GM18951 (cell line): Measurements from ENCODE around the gene WNK2.
"Not testable (repeated sequence)": the region's sequence is repeated elsewhere in the genome, so short reads cannot be mapped to it uniquely, and the experiment has no call there.

ENCODE experiments used
- POLR2A ChIP-seq: IDR thresholded peaks from 4 replicates; pipeline ENCODE4 v1.6.1; 2011; ENCODE audit warnings: mild to moderate bottlenecking; ENCODE audit not compliant: insufficient read length, insufficient read depth; ENCODE audit errors: extremely low read depth
- in situ Hi-C: fragments of 300-500 bp; cut with MboI; formaldehyde crosslinking; loops from one replicate; pipeline ENCODE4 v1.12.0; 2022; ENCODE audit warnings: low sequenced_read_pairs, mixed read lengths, inconsistent platforms; ENCODE audit not compliant: unreplicated experiment

The WNK2 gene

DNA sequence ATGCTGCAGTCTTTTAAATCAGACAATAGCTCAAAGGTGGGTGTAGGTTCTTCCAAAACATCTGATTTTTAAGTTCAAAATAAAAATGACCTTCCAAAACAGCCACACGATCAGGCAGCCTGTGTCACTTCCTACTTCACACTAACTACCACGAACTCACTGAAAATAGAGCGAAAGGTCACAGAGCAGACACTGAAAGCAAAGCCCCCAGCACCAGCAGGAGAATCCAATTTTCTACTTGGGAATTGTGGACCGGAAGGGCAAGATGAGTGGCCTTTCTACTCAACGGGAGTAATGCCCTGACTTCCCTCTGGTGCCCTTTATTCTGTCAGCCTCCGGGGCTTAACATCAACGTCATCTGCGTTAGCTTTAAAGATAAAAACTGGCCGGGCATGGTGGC is 159.7 kb downstream of the WNK2 start:
- TF ChIP-seq POLR2A: no peak
- in situ Hi-C loops: no loop called here

DNA sequence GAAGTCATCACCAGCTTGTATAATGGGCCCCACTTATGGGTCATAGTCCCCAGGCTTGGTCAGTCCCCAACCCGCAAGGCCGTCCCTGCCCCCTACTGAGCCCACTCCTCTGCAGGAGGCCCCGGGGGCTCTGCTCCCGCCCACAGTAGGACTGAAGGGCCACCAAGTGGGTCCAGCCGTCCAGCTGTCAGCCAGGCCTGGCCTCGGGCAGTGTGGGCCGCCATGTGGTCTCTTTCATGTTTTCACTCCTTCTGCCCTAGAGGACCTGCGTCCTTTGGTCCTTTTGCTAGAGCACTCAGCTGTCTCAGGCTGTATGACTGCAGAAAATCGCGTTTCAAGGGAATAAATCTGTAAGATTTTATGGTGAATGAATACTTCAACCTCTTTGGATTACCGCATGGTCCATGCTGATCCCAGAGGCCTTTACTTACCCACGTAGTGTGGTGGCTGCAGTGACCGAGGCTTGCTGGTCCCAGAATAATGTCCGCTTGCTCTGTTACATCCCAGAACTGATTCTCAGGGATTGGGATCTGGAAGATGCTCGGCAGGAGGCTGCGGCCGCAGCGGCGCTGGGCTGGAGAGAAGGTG is 161.8 kb downstream of the WNK2 start:
- in situ Hi-C loops: no loop called here
- no peak for TF ChIP-seq POLR2A

DNA sequence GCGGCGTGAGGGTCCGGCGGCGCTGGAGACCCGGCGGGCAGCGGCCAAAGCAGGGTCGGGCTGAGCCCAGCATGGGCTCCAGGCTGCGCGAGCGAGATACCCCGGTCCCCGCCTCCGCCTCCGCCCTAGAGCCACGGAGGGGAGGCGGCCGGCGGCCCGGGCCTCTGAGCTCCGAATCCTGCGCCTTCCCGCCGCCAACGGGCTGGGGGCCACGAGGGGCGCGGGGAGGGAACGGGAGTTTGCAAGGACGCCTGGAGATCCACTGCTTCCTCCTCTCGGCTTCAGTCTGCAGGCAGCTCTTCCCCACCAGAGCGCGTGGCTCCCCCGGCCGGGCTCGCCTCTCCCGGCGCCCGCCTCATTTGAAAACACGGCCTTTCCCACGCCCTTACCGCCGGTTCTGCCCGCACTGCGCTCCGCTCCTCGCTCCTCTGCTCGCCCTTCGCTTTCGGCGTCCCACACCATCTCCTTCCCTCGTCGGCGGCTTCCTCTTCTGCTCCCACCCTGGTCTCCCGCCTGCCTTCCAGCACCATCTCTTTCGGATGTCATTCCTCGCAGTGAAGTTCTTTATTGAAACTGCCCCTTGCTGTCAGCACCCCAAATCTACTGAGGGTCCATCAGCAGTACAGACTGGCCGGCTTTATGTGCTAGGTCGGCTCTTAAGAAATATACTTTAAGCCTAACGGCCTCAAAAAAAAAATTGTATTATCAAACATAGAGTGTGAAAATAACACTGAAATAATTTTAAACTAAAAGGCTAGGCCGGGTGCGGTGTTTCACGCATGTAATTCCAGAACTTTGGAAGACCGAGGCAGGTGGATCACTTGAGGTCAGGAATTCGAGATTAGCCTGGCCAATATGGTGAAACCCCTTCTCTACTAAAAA is 162.5 kb downstream of the WNK2 start:
- in situ Hi-C loops: no loop called here
- TF ChIP-seq POLR2A: no peak

DNA sequence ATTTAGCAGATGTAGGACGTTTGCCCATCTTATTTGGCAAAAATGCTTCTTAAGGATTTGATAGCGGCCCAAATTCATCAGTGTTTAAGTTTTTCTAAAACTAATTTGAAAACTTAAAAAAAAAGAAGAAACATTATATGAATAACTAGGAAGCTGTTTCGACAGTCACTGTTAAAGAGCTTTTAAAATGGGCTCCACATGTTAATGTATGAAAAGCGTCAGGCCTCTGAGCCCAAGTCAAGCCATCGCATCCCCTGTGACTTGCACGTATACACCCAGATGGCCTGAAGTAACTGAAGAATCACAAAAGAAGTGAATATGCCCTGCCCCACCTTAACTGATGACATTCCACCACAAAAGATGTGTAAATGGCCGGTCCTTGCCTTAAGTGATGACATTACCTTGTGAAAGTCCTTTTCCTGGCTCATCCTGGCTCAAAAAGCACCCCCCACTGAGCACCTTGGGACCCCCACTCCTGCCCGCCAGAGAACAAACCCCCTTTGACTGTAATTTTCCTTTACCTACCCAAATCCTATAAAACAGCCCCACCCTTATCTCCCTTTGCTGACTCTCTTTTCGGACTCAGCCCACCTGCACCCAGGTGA is 163.5 kb downstream of the WNK2 start:
- in situ Hi-C loops: not testable (repeated sequence)

DNA sequence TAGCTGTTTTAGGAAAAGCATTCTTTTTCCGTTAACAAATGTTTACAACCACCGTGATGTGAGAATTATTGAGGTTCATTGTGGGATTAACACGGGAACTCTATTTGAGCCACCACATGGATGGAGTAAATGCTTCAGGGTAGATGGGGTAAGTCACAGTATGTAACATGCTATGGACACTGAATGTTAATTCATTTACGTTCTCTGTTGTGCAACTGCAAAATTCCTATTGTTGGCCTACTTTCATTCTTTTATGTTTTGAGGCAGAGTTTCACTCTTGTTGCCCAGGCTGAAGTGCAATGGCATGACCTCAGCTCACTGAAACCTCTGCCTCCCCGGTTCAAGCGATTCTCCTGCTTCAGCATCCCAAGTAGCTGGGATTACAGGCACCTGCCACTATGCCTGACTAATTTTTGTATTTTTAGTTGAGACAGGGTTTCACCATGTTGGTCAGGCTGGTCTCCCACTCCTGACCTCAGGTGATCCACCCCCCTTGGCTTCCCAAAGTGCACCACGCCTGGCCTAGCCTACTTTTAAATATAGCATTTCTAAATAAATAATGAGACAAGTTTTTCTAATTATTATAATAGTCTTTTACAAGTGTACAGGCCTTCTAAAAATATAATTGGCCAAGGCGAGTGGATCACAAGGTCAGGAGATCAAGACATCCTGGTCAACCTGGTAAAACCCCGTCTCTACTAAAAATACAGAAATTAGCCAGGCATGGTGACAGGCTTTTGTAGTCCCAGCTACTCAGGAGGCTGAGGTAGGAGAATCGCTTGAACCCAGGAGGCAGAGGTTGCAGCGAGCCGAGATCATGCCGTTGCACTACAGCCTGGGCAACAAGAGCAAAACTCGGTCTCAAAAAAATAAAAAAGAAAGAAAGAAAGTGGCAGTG is 169.7 kb downstream of the WNK2 start:
- in situ Hi-C loops: not testable (repeated sequence)

DNA sequence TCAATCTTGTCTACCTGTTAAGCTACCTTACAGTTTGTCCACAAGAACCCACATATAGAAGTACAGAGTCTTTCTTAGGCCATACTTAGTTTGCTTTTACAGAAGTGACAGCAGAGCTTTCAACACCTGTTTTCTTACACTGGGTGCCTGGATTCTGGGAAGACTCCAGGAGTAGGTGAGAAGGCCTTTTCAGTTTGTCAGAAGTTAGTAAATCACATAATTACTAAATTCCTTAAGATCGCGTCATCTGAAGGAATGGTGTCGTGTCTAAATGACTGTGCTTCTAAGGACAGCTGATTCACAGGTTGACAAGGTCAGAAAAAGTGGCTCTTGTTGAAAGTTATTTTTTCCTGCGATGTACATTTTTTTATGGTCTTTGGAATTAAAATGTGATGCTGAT is 170.5 kb downstream of the WNK2 start:
- no peak for TF ChIP-seq POLR2A
- in situ Hi-C loops: no loop called here

DNA sequence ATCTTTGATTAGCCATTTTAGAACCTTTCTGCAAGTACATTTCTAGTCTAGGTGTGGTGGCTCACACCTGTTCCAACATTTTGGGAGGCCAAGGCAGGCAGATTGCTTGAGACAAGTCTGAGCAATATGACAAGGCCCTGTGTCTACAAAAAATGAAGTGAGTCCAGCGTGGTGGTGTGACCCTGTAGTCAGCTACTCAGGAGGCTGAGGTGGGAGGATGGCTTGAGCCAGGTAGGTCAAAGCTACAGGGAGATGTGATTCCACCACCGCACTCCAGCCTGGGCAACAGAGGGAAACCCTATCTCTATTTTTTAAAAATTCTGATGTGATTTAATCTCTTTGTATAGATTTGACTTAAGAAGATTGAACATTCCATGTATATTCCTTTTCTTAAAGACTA is 171.9 kb downstream of the WNK2 start:
- TF ChIP-seq POLR2A: no peak
- in situ Hi-C loops: no loop called here

DNA sequence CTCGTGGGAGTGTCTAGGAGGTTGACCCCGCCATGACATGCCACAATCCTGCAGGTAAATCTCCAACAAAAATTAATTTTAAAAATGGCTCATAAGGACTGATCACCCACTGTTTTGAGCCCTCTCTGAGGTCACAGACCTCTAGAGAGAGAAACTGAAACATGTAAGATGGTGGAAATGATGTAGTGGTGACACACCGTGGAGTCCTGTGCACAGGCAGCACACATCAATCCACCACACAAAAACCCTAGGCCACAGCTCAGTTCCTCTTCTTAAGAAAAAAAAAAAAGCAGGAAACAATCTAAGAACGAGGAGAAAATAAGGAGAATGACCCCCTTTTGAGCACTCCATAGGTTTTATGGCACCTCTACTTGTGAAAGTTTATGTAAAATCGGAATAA is 173.7 kb downstream of the WNK2 start:
- no peak for TF ChIP-seq POLR2A
- in situ Hi-C loops: no loop called here

DNA sequence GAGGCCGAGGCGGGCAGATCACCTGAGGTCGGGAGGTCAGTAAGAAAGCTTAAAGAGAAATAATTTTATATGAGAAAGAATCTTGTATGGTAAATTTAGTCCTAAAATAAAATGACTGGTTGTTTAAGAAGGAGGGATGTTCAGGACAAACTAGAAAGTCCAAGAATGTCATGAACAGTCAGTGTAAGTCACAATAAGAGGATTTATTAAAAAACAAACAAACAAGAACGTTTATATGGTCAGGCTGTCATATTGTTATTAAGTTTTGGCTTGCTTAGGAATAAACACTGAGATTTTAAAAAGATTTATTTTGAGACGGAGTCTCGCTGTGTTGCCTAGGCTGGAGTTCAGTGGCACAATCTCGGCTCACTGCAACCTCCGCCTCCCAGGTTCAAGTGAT is 176.0 kb downstream of the WNK2 start:
- in situ Hi-C loops: not testable (repeated sequence)

DNA sequence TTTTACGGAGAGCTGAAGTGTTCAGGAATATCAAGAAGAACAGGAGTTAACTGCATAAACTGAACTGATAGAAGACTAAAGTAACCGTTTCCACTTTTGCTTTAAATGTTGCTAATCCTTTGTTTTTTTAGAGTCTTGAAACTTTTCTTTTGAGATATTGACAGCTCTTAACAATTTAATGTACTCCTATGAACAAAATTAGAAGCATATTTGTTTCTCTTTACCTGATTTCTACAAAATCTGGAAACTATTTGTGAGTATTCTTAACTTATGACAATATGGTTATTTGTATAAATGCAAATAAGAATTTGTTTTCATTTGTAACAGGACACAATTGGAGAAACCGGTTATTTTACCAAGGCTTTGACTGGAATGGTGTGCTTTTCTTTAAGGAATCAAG is 178.1 kb downstream of the WNK2 start:
- in situ Hi-C loops: no loop called here
- TF ChIP-seq POLR2A: no peak

DNA sequence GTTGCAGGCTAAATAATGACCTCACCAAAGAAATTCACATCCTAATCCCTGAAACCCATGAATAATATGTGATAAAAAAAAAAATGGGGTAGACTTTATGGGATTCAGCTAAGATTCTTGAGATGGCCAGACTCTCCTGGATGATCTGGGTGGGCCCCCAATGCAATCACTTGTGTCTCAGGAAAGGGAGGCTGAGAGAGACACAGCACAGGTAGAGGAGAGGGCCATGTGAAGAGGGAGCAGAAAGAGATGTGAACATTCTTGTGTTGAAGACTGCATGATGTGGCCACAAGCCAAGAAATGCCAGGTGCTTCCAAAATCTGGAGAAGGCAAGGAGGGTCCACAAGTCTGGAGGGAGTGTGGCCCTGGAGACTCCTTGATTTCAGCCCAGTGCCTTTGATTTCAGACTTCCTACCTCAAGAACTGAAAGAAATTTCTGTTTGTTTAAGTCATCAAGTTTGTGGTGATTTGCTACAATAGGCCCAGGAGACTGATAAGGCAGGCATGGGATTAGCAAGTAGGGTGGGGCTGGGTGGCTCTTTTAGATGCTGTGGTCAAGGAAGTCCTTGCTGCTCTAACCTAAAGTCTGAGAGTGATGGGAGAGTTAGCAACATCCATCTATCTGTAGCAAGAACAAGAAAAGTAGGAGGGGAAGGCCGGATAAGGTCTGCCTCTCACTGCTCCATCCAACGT is 180.9 kb downstream of the WNK2 start:
- no peak for TF ChIP-seq POLR2A
- in situ Hi-C loops: no loop called here

DNA sequence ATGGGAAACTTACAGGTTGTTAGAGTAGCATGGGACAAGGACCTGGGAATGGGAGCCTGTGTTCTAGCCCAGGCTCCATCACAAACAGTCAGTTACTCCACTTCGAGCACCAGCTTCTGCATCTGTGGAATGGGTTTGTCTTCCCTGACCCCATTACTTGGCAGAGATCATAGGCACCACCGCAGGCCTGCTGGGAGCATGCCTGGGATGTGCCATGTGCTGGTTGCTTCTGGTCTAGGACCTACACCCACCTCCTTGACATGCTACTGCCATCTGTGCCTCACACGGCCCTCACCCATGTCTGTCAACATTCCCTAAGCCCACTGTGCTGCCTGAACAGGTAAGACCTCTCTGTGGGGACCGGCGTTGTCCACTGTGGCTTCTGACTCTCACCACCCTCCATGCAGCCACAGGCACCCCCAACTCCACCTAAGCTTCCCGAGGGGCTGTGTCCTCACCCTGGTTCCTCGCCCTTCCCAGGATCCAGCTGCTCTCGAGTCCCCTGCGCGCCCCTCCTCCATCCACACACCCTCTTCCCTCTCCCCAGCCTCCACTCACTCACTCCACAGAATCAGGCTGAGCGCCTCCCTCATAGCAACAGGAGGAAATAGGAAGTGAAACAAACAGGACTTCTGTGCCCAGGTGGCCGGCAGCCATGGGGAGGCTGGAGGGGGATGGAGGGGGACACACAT is 181.6 kb downstream of the WNK2 start:
- no peak for TF ChIP-seq POLR2A
- in situ Hi-C loops: no loop called here
